ENCODE measurements around the gene LEFTY1.

DNA sequence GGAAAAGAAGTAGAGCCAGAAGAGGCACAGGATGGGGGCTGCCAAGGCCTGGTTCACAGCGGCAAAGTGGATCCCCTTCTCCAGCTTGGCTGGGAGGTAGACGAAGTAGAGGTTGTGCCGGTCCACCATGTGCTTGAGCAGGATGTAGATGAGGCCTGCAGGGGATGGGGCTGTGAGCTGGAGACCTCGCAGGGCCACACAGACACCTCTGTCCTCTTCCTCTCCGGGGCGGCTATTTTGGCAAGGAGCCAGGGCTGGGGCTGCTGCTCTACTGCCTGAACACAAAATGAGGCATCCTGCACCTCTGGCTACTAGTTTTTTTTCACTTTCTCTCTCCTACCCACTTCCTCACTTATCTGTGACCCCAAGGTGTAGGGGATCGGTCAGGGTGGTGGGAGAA lies 39.0 kb downstream of the LEFTY1 start:
- TF ChIP-seq, protein P1, sequence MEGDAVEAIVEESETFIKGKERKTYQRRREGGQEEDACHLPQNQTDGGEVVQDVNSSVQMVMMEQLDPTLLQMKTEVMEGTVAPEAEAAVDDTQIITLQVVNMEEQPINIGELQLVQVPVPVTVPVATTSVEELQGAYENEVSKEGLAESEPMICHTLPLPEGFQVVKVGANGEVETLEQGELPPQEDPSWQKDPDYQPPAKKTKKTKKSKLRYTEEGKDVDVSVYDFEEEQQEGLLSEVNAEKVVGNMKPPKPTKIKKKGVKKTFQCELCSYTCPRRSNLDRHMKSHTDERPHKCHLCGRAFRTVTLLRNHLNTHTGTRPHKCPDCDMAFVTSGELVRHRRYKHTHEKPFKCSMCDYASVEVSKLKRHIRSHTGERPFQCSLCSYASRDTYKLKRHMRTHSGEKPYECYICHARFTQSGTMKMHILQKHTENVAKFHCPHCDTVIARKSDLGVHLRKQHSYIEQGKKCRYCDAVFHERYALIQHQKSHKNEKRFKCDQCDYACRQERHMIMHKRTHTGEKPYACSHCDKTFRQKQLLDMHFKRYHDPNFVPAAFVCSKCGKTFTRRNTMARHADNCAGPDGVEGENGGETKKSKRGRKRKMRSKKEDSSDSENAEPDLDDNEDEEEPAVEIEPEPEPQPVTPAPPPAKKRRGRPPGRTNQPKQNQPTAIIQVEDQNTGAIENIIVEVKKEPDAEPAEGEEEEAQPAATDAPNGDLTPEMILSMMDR (IDR thresholded peaks at IDR 0.05) = no peak
- no peak for TF ChIP-seq POLR2A (IDR thresholded peaks at IDR 0.05)

Measured in Peyer's patch (tissue), 4 donors.